HFFc6 (cell line): ENCODE measurements around the gene TSFM. TPM values are rescaled to one million over a fixed set of nuclear protein-coding genes. Genes with fewer than 3 reads are reported as not detected.
A peak's percentile ranks its signal among the peaks of the same experiment; 100 is the strongest.

Experiments used
- DNase-seq: peaks from one replicate; pipeline ENCODE4 v3.0.0-alpha.2; 2018
- H3K27ac Mint-ChIP-seq: 2 replicates; pipeline ENCODE4 v1.8.0; 2020; ENCODE audit warnings: mild to moderate bottlenecking, mixed read lengths
- H3K27me3 Mint-ChIP-seq: 2 replicates; pipeline ENCODE4 v1.8.0; 2021; ENCODE audit warnings: mild to moderate bottlenecking, moderate library complexity, mixed read lengths; ENCODE audit not compliant: insufficient read depth
- H3K36me3 Mint-ChIP-seq: 2 replicates; pipeline ENCODE4 v1.8.0; 2021; ENCODE audit warnings: low read depth, mixed read lengths
- H3K4me1 Mint-ChIP-seq: 2 replicates; pipeline ENCODE4 v1.8.0; 2020; ENCODE audit warnings: low read depth, mixed read lengths
- H3K4me3 Mint-ChIP-seq: 2 replicates; pipeline ENCODE4 v1.8.0; 2020; ENCODE audit warnings: mild to moderate bottlenecking, moderate library complexity, mixed read lengths
- H3K9me3 Mint-ChIP-seq: 2 replicates; pipeline ENCODE4 v1.8.0; 2020; ENCODE audit warnings: mild to moderate bottlenecking, mixed read lengths
- total RNA-seq, 6 experiments: library from RNA; stranded (reverse); fragmentation: NEBNext Ultra II Directional; extraction: Animal tissue kit (Norgen Biotek cat#: 25700); gene quantifications; 2 replicates in 1 of 6; 3 replicates in 5 of 6; pipeline ENCODE4 v1.2.3, GENCODE V29; 2021
- TF ChIP-seq, protein P1 (sequence below): fragments of 200-600 bp; sonication (generic); IDR thresholded peaks from 2 replicates; pipeline ENCODE4 v1.5.0; 2021; ENCODE audit warnings: antibody characterized with exemption, mild to moderate bottlenecking

The TSFM gene
- total RNA-seq, 6 experiments from 2014 or later, result 28.6 to 36.8 (median 33.7) TPM

- no peaks in the 10 kb centered on the region; the same call in 1 of the 2 replicates for H3K27me3 Mint-ChIP-seq
- H3K4me1 Mint-ChIP-seq, result peaks cover 15% of the 10 kb centered on the region
- no peaks in the 10 kb centered on the region for H3K9me3 Mint-ChIP-seq
- H3K4me3 Mint-ChIP-seq, result no peak overlapping the region
- TF ChIP-seq, protein P1, sequence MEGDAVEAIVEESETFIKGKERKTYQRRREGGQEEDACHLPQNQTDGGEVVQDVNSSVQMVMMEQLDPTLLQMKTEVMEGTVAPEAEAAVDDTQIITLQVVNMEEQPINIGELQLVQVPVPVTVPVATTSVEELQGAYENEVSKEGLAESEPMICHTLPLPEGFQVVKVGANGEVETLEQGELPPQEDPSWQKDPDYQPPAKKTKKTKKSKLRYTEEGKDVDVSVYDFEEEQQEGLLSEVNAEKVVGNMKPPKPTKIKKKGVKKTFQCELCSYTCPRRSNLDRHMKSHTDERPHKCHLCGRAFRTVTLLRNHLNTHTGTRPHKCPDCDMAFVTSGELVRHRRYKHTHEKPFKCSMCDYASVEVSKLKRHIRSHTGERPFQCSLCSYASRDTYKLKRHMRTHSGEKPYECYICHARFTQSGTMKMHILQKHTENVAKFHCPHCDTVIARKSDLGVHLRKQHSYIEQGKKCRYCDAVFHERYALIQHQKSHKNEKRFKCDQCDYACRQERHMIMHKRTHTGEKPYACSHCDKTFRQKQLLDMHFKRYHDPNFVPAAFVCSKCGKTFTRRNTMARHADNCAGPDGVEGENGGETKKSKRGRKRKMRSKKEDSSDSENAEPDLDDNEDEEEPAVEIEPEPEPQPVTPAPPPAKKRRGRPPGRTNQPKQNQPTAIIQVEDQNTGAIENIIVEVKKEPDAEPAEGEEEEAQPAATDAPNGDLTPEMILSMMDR, result no peak
- H3K36me3 Mint-ChIP-seq, result peaks cover 33% of the 10 kb centered on the region
- no peak overlapping the region for H3K27ac Mint-ChIP-seq
- DNase-seq, result no peak
Observed at GRCh38 chr12:57826966-57827365, 44.4 kb downstream of the TSFM start.

DNA sequence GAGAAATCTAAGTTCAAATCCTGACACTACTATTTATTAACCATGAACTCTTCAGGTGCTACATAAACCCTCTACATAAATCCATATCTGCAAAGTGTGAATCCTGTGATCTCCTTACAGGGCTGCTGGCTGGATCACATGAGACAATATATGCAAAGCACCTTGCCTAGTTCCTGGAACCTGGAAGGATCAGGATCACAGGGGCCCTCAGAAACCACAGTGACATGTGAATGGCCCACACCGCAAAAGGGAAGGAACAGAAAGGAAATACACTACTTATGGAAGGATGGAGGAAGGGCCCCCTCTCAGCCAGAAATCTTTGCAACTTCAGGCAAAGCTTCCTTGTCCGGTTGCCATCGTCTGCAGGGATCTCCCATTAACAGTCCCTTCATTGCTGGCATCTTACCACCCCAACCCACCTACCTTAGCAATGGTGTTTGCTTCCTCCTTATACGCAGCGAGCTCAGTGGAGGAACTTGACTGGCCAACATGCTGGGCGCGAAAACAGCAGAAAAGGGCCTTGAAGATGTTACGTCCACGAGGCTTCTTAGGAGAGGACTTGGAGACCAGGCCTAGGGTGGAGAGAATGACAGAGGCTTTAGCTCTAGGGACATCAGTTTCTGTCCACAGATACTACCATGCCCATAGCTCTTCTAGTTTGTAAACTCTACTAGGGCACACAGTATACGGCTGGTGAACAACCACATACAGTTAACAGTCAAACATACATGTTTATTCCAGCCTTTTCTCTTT, 46.6 kb downstream of the TSFM start:
- Mint-ChIP-seq H3K4me1 (peaks cover 35% of the 10 kb centered on the region), H3K27me3 (no peaks in the 10 kb centered on the region), H3K9me3 (no peaks in the 10 kb centered on the region), H3K36me3 (peaks cover 18% of the 10 kb centered on the region), H3K27ac (no peak overlapping the region), H3K4me3 (no peak overlapping the region)
- TF ChIP-seq, protein P1, result no peak
- no peak for DNase-seq

DNA sequence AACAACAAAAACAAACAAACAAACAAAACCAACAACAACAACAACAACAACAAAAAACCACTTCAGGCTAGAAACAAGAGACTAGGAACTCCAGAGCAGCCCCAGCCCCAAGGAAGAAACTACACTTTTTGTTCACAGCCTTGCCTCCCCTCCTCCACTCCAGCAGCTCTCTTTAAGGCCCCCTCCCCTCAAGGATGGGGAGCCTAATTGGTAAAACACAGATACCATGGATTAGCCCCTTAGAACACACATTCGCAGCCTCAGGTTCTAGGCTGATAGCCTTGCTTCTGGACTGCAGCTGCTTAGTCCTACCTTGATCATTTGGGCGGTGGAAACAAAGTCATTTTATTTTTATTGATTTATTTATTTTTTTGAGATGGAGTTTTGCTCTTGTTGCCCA, 47.8 kb downstream of the TSFM start:
- TF ChIP-seq, protein P1, result no peak
- Mint-ChIP-seq H3K4me3 (no peak overlapping the region), H3K27ac (peak overlapping the region; percentile 52; the same call in 1 of the 2 replicates), H3K9me3 (no peaks in the 10 kb centered on the region), H3K4me1 (peaks cover 43% of the 10 kb centered on the region), H3K36me3 (peaks cover 8% of the 10 kb centered on the region), H3K27me3 (no peaks in the 10 kb centered on the region)
- no peak for DNase-seq

- peak overlapping the region; percentile 62 for H3K4me3 Mint-ChIP-seq
- no peaks in the 10 kb centered on the region; the same call in 1 of the 2 replicates for H3K36me3 Mint-ChIP-seq
- H3K9me3 Mint-ChIP-seq, result no peaks in the 10 kb centered on the region
- TF ChIP-seq, protein P1, result no peak
- no peak for DNase-seq
- peak overlapping the region; percentile 70 for H3K27ac Mint-ChIP-seq
- no peaks in the 10 kb centered on the region for H3K27me3 Mint-ChIP-seq
- H3K4me1 Mint-ChIP-seq, result peaks cover 69% of the 10 kb centered on the region
Observed at GRCh38 chr12:57832966-57833365, 50.4 kb downstream of the TSFM start.

DNA sequence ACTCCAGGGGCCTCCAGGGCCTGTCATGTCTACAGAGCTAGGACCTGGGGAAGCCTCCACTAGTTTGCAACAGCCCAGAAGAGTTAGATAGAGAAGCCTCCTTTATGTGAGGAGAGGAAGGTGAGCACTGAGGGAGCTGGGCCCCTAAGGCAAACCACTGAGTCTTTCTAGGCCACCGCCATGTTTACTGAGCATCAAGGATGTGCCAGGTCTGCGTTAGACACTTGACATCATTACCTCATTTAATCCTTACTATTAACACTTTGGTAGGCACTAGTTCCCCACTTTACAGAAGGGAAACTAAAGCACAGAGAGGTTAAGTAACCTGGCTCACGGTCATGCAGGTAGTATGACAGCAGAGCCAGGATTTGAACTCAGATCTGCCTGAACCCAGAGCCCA, 51.1 kb downstream of the TSFM start:
- no peak for DNase-seq
- peak overlapping the region; percentile 70 for H3K27ac Mint-ChIP-seq
- H3K4me1 Mint-ChIP-seq, result peaks cover 76% of the 10 kb centered on the region
- H3K36me3 Mint-ChIP-seq, result no peaks in the 10 kb centered on the region; the same call in 1 of the 2 replicates
- H3K27me3 Mint-ChIP-seq, result no peaks in the 10 kb centered on the region
- no peaks in the 10 kb centered on the region for H3K9me3 Mint-ChIP-seq
- no peak overlapping the region; the same call in 1 of the 2 replicates for H3K4me3 Mint-ChIP-seq
- TF ChIP-seq, protein P1, result no peak
